Mesendoderm (in vitro differentiated cells): ENCODE measurements around the gene ANK3.

Experiments
- DNase-seq: peaks from one replicate; pipeline ENCODE4 v3.0.0; 2013
- H2AK5ac ChIP-seq: 2 replicates; pipeline ENCODE4 v1.6.1; 2013; ENCODE audit warnings: low read length, inconsistent platforms
- H2BK120ac ChIP-seq: 2 replicates; pipeline ENCODE4 v1.6.1; 2013; ENCODE audit warnings: low read depth, mild to moderate bottlenecking, low read length, moderate library complexity, mixed read lengths
- H2BK15ac ChIP-seq: replicated peaks from 2 replicates; pipeline ENCODE4 v1.6.1; 2013; ENCODE audit warnings: low read depth, mild to moderate bottlenecking, moderate library complexity
- H2BK5ac ChIP-seq: 2 replicates; pipeline ENCODE4 v1.6.1; 2013; ENCODE audit warnings: low read length, inconsistent platforms
- H3K18ac ChIP-seq: 2 replicates; pipeline ENCODE4 v1.6.1; 2013; ENCODE audit warnings: mild to moderate bottlenecking, low read length, mixed read lengths
- H3K23ac ChIP-seq: one replicate; pipeline ENCODE4 v1.6.1; 2013; ENCODE audit warnings: low read length
- H3K27ac ChIP-seq: 2 replicates; pipeline ENCODE4 v1.5.1; 2013; ENCODE audit warnings: low read depth, mild to moderate bottlenecking, inconsistent platforms, low read length, moderate library complexity
- H3K27me3 ChIP-seq: 2 replicates; pipeline ENCODE4 v1.6.1; 2013; ENCODE audit warnings: low read length, control low read depth, mild to moderate bottlenecking, inconsistent platforms; ENCODE audit not compliant: insufficient read depth, poor library complexity
- H3K36me3 ChIP-seq: 2 replicates; pipeline ENCODE4 v1.6.1; 2013; ENCODE audit warnings: low read length, inconsistent platforms; ENCODE audit not compliant: control insufficient read depth, insufficient read depth
- H3K4ac ChIP-seq: one replicate; pipeline ENCODE4 v1.6.1; 2013; ENCODE audit warnings: low read depth, mild to moderate bottlenecking, low read length, moderate library complexity
- H3K4me1 ChIP-seq: 2 replicates; pipeline ENCODE4 v1.6.1; 2013; ENCODE audit warnings: low read depth, low read length, inconsistent platforms; ENCODE audit not compliant: control insufficient read depth
- H3K4me2 ChIP-seq: 2 replicates; pipeline ENCODE4 v1.6.1; 2013; ENCODE audit warnings: low read length
- H3K4me3 ChIP-seq: 2 replicates; pipeline ENCODE4 v1.5.1; 2013; ENCODE audit warnings: mild to moderate bottlenecking, low read length
- H3K56ac ChIP-seq: one replicate; pipeline ENCODE4 v1.6.1; 2013; ENCODE audit warnings: low read length
- H3K79me1 ChIP-seq: 2 replicates; pipeline ENCODE4 v1.6.1; 2013; ENCODE audit warnings: low read length, inconsistent platforms
- H3K79me2 ChIP-seq: 2 replicates; pipeline ENCODE4 v1.6.1; 2013; ENCODE audit warnings: mild to moderate bottlenecking, low read length; ENCODE audit not compliant: control insufficient read depth, insufficient read depth
- H3K9ac ChIP-seq: 2 replicates; pipeline ENCODE4 v1.6.1; 2013; ENCODE audit warnings: low read length, inconsistent platforms
- H4K5ac ChIP-seq: one replicate; pipeline ENCODE4 v1.6.1; 2013; ENCODE audit warnings: low read length
- H4K8ac ChIP-seq: one replicate; pipeline ENCODE4 v1.6.1; 2013; ENCODE audit warnings: low read depth, mild to moderate bottlenecking, control low read depth, low read length, moderate library complexity
- WGBS: extraction: QIAGEN DNeasy Blood & Tissue Kit; methylation state at CpG from one replicate; pipeline ENCODE4 v1.1.7; 2013; ENCODE audit warnings: low lambda C conversion rate, missing lambda C conversion rate; ENCODE audit not compliant: insufficient coverage; ENCODE audit errors: extremely low coverage; 5-methylcytosine and 5-hydroxymethylcytosine counted together

Gene ANK3

GRCh38 chr10:60425392-60426110 is 35.9 kb upstream of the ANK3 start:
- H3K36me3 ChIP-seq: no peaks in the 10 kb centered on the region
- no peak overlapping the region for H2AK5ac ChIP-seq
- no peak overlapping the region for H2BK120ac ChIP-seq
- H3K4me3 ChIP-seq: no peak overlapping the region
- H3K4me1 ChIP-seq: peaks cover 3% of the 10 kb centered on the region
- no peaks in the 10 kb centered on the region for H3K27me3 ChIP-seq
- H3K79me1 ChIP-seq: no peaks in the 10 kb centered on the region
- H3K18ac ChIP-seq: no peak overlapping the region
- no peak overlapping the region for H3K27ac ChIP-seq
- no peak overlapping the region for H2BK15ac ChIP-seq
- no peak overlapping the region for H3K4me2 ChIP-seq
- H3K4ac ChIP-seq: no peak overlapping the region
- no peak overlapping the region for H3K23ac ChIP-seq
- no CpG with 5 or more reads among the region's 3 CpGs for WGBS
- no peak overlapping the region for H4K8ac ChIP-seq
- no peak overlapping the region for H3K9ac ChIP-seq
- no peak for DNase-seq
- H3K79me2 ChIP-seq: no peaks in the 10 kb centered on the region
- H2BK5ac ChIP-seq: no peak overlapping the region
- no peak overlapping the region for H3K56ac ChIP-seq
- H4K5ac ChIP-seq: no peak overlapping the region

- Histone ChIP-seq H3K79me1 (no peaks in the 10 kb centered on the region), H3K4me1 (peaks cover 3% of the 10 kb centered on the region), H3K27me3 (no peaks in the 10 kb centered on the region), H2BK120ac (no peak overlapping the region), H3K9ac (no peak overlapping the region), H3K4ac (no peak overlapping the region), H3K23ac (no peak overlapping the region), H3K18ac (no peak overlapping the region), H2BK5ac (no peak overlapping the region), H4K8ac (no peak overlapping the region), H4K5ac (no peak overlapping the region), H3K56ac (no peak overlapping the region), H3K79me2 (no peaks in the 10 kb centered on the region), H2AK5ac (no peak overlapping the region), H3K36me3 (no peaks in the 10 kb centered on the region), H2BK15ac (no peak overlapping the region), H3K4me3 (no peak overlapping the region), H3K4me2 (no peak overlapping the region), H3K27ac (no peak overlapping the region)
- no CpG with 5 or more reads among the region's 4 CpGs for WGBS
- no peak for DNase-seq
Observed at GRCh38 chr10:60424971-60425370, 35.3 kb upstream of the ANK3 start.

- H3K4me1 ChIP-seq: peaks cover 3% of the 10 kb centered on the region
- H3K4me2 ChIP-seq: no peak overlapping the region
- no peak overlapping the region for H3K27ac ChIP-seq
- H2BK120ac ChIP-seq: no peak overlapping the region
- H3K23ac ChIP-seq: no peak overlapping the region
- 100% methylated on average over 1 of the region's 1 CpG for WGBS
- H3K36me3 ChIP-seq: no peaks in the 10 kb centered on the region
- no peaks in the 10 kb centered on the region for H3K79me2 ChIP-seq
- no peaks in the 10 kb centered on the region for H3K27me3 ChIP-seq
- H4K5ac ChIP-seq: no peak overlapping the region
- no peak overlapping the region for H2BK15ac ChIP-seq
- DNase-seq: no peak
- H2AK5ac ChIP-seq: no peak overlapping the region
- no peak overlapping the region for H3K4ac ChIP-seq
- no peak overlapping the region for H2BK5ac ChIP-seq
- no peaks in the 10 kb centered on the region for H3K79me1 ChIP-seq
- H3K4me3 ChIP-seq: no peak overlapping the region
- H4K8ac ChIP-seq: no peak overlapping the region
- H3K9ac ChIP-seq: no peak overlapping the region
- H3K18ac ChIP-seq: no peak overlapping the region
- H3K56ac ChIP-seq: no peak overlapping the region
Observed at GRCh38 chr10:60423920-60424319, 34.2 kb upstream of the ANK3 start.

- Histone ChIP-seq H3K4me1 (peaks cover 3% of the 10 kb centered on the region), H3K79me2 (no peaks in the 10 kb centered on the region), H3K4me2 (no peak overlapping the region), H2AK5ac (no peak overlapping the region), H3K36me3 (no peaks in the 10 kb centered on the region), H3K79me1 (no peaks in the 10 kb centered on the region), H2BK15ac (no peak overlapping the region), H4K8ac (no peak overlapping the region), H4K5ac (no peak overlapping the region), H3K27me3 (no peaks in the 10 kb centered on the region), H3K4me3 (no peak overlapping the region), H3K56ac (no peak overlapping the region), H2BK5ac (no peak overlapping the region), H3K9ac (no peak overlapping the region), H3K18ac (no peak overlapping the region), H3K27ac (no peak overlapping the region), H3K4ac (no peak overlapping the region), H3K23ac (no peak overlapping the region), H2BK120ac (no peak overlapping the region)
- DNase-seq: no peak
- WGBS: no CpG with 5 or more reads among the region's 5 CpGs
Observed at GRCh38 chr10:60422809-60423208, 33.1 kb upstream of the ANK3 start.

- WGBS: 100% methylated on average over 2 of the region's 5 CpGs
- H4K8ac ChIP-seq: no peak overlapping the region
- H3K18ac ChIP-seq: no peak overlapping the region
- H3K9ac ChIP-seq: no peak overlapping the region
- H3K27ac ChIP-seq: no peak overlapping the region
- no peak overlapping the region for H3K23ac ChIP-seq
- H3K36me3 ChIP-seq: no peaks in the 10 kb centered on the region
- no peak overlapping the region for H2BK15ac ChIP-seq
- H2AK5ac ChIP-seq: no peak overlapping the region
- no peaks in the 10 kb centered on the region for H3K27me3 ChIP-seq
- H3K56ac ChIP-seq: no peak overlapping the region
- no peak overlapping the region for H4K5ac ChIP-seq
- peaks cover 3% of the 10 kb centered on the region for H3K4me1 ChIP-seq
- no peak overlapping the region for H2BK5ac ChIP-seq
- H3K79me1 ChIP-seq: no peaks in the 10 kb centered on the region
- H3K4me2 ChIP-seq: no peak overlapping the region
- H3K4me3 ChIP-seq: no peak overlapping the region
- H3K79me2 ChIP-seq: no peaks in the 10 kb centered on the region
- no peak for DNase-seq
- H2BK120ac ChIP-seq: no peak overlapping the region
- no peak overlapping the region for H3K4ac ChIP-seq
Observed at GRCh38 chr10:60420991-60421894, 31.6 kb upstream of the ANK3 start.
